GM21825 (cell line): Measurements from ENCODE around the gene REG4.
"Not testable (repeated sequence)": the region's sequence is repeated elsewhere in the genome, so short reads cannot be mapped to it uniquely, and the experiment has no call there.

Source experiments
- ATAC-seq: cut with Tn5 transposase; IDR thresholded peaks from one replicate; pipeline ENCODE4 v1.9.1; 2021; ENCODE audit warnings: mild to moderate bottlenecking, moderate library complexity; ENCODE audit not compliant: unreplicated experiment

REG4 gene

GRCh38 chr1:119811387-119811786 is at the start of gene REG4:
TSS of gene REG4 (minus strand) at chr1:119811460. CDS start at chr1:119808769, 2,691 bp downstream.
- no peak for ATAC-seq

- ATAC-seq: no peak
These were observed 48.4 kb upstream of the REG4 start for GRCh38 chr1:119859647-119860046.

GRCh38 chr1:119858556-119859214 is 47.4 kb upstream of the REG4 start:
- not testable (repeated sequence) for ATAC-seq

- no peak for ATAC-seq
These were observed 46.9 kb upstream of the REG4 start for GRCh38 chr1:119858126-119858525.

GRCh38 chr1:119853155-119853554 is 41.9 kb upstream of the REG4 start:
- ATAC-seq: no peak

GRCh38 chr1:119844206-119844605 is 32.9 kb upstream of the REG4 start:
- not testable (repeated sequence) for ATAC-seq

- ATAC-seq: no peak
These were observed 30.0 kb upstream of the REG4 start for GRCh38 chr1:119841306-119841705.

GRCh38 chr1:119840745-119841144 is 29.5 kb upstream of the REG4 start:
- no peak for ATAC-seq

GRCh38 chr1:119838236-119838635 is 27.0 kb upstream of the REG4 start:
- ATAC-seq: no peak

GRCh38 chr1:119834990-119835389 is 23.7 kb upstream of the REG4 start:
- no peak for ATAC-seq

GRCh38 chr1:119831027-119831426 is 19.8 kb upstream of the REG4 start:
- no peak for ATAC-seq

- no peak for ATAC-seq
These were observed 18.4 kb upstream of the REG4 start for GRCh38 chr1:119829625-119830024.

- not testable (repeated sequence) for ATAC-seq
These were observed 17.7 kb upstream of the REG4 start for GRCh38 chr1:119829006-119829405.

- no peak for ATAC-seq
These were observed 17.0 kb upstream of the REG4 start for GRCh38 chr1:119828266-119828665.

- ATAC-seq: no peak
These were observed 15.8 kb upstream of the REG4 start for GRCh38 chr1:119827010-119827409.

GRCh38 chr1:119822406-119822805 is 11.1 kb upstream of the REG4 start:
- no peak for ATAC-seq

GRCh38 chr1:119818181-119818580 is 6.9 kb upstream of the REG4 start:
- ATAC-seq: no peak

GRCh38 chr1:119816407-119816806 is 5.1 kb upstream of the REG4 start:
- no peak for ATAC-seq

- ATAC-seq: no peak
These were observed 4.7 kb upstream of the REG4 start for GRCh38 chr1:119815928-119816327.

GRCh38 chr1:119815361-119815760 is 4.1 kb upstream of the REG4 start:
- no peak for ATAC-seq

- ATAC-seq: no peak
These were observed 3.0 kb upstream of the REG4 start for GRCh38 chr1:119814288-119814687.

GRCh38 chr1:119811985-119812557 is 811 bp upstream of the REG4 start:
- ATAC-seq: no peak
